Omental fat pad (tissue), 4 donors: ENCODE measurements around the gene PKNOX2. TPM values are rescaled to one million over a fixed set of nuclear protein-coding genes. Genes with fewer than 3 reads are reported as not detected.

Experiments used
- ATAC-seq: fragments of 150-250 bp; one replicate; pipeline ENCODE4 v1.9.1; 2016; ENCODE audit warnings: mild to moderate bottlenecking, moderate library complexity; ENCODE audit not compliant: low FRiP score
- DNase-seq: peaks from one replicate; pipeline ENCODE4 v3.0.0-alpha.2; 2019; ENCODE audit warnings: low spot score
- total RNA-seq, 4 donors: library from RNA; depleted of rRNA; stranded (reverse); fragments of >200 nt; gene quantifications; one replicate each; pipeline ENCODE4 v1.1.0, GENCODE V29; 2016
- TF ChIP-seq, protein P1 (sequence below), 3 donors: fragments of 450-650 bp; IDR thresholded peaks; one replicate each; pipeline ENCODE4 v1.5.1; 2016 to 2017; ENCODE audit warnings: antibody characterized with exemption in 3 of 3, mild to moderate bottlenecking in 3 of 3, moderate library complexity in 2 of 3

The PKNOX2 gene
- total RNA-seq, 4 donors from 2014 or later, result 0.19 to 2.7 (median 0.82) TPM

DNA sequence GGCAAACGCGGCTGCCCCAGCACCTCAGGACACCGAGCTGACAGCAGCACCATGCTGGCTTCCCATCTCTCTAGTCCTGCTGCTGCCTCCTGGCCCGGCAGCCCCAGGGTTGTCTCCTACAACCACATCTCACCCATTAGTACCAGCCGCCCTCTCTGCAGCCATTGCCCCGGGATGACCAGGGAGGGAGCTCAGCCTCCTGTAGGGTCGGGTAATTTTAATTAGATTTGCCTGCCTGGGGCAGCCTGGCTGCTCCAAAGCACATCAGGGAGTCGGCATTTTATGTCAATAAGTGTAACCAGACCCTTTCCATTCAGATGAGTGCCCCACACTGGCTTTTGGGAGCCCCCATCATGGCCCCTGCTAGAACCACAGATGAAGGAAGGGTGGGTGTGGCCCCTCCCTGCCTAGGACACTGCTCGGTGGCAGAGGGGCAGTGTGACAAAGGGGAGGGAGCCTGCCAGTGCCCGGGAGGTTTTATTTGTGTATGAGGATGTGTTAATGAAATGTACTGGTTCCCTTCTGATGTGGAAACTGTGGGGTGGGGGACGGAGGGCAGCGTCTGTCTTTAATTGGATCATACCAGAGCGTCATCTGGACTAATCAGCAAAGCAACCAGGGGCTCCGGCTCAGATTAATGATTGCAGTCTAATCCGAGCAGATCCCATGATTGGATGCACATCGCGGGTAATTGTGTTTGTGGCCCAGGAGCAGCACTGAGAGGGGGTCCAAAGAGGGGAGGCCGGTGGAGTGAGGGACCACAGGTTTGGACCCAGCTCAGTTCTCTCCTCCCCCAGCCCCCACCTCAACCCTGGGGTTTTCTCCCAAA lies 206.2 kb downstream of the PKNOX2 start:
- no peak for ATAC-seq
- DNase-seq, result no peak
- TF ChIP-seq, protein P1, sequence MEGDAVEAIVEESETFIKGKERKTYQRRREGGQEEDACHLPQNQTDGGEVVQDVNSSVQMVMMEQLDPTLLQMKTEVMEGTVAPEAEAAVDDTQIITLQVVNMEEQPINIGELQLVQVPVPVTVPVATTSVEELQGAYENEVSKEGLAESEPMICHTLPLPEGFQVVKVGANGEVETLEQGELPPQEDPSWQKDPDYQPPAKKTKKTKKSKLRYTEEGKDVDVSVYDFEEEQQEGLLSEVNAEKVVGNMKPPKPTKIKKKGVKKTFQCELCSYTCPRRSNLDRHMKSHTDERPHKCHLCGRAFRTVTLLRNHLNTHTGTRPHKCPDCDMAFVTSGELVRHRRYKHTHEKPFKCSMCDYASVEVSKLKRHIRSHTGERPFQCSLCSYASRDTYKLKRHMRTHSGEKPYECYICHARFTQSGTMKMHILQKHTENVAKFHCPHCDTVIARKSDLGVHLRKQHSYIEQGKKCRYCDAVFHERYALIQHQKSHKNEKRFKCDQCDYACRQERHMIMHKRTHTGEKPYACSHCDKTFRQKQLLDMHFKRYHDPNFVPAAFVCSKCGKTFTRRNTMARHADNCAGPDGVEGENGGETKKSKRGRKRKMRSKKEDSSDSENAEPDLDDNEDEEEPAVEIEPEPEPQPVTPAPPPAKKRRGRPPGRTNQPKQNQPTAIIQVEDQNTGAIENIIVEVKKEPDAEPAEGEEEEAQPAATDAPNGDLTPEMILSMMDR (IDR thresholded peaks at IDR 0.05), result no peak

DNA sequence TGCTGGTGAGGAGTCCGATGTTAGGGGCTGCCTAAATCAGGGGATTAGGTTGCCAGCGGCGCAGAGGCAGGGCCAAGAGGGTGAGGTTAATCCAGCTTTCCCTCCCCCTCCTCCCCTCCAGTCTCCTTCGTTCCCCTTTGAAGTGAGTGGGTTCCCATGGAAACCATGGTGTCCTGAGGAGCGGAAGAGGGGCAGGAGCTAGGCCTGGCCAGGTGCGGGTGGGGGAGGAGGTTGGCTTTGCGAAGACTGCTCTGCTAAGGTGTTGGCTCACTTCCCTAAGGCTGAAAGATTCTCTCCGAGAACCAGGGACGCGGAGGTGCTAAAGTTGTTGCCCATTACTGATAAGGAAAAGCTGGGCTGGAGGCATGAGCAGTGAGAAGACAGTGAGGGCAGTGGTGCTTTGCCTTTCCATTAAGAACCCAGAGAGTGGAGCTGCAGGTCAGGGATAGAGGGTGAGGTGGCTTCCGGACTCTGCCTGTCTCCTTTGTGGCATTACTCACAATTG lies 206.9 kb downstream of the PKNOX2 start:
- no peak for DNase-seq
- no peak for ATAC-seq
- TF ChIP-seq, protein P1 (IDR thresholded peaks at IDR 0.05), result no peak

DNA sequence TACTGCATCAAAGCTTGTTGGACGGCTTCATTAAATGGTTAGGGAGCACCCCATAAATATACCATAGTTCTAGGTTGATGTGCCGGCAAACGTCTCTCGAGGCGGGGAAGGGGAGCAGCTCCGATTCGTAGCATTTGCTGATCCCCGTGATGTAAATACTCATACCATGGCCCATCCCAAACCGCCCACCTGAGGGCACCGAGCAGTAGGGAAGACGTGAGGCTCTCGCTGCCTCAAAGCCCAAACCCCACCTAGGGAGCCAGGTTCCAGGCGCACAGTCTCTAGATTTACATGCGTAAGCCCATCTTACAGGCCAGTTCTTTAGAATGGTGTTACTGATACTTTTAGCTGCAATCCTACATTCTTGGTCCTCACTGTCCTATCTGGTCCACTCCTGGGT lies 207.5 kb downstream of the PKNOX2 start:
- DNase-seq (no peak), ATAC-seq (no peak)
- TF ChIP-seq, protein P1 (IDR thresholded peaks at IDR 0.05), result no peak

DNA sequence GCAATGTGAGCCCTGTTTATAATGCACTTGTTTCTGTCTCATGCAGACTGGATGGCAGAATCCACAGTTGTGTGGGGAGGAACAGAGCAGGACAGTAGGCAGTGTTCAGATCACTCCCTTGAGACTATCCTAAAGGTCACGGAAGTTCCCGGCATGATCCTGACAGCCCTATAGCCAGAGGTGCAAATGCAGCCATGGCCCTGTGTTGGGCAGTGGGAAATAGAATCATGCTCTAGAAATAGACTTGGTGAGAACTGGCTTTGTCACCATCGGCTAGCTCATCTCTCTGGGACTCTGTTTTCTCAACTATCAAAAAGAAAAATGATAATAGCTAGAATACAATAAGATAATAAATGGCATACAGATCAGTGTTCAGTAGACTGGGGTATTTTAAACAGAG lies 208.4 kb downstream of the PKNOX2 start:
- TF ChIP-seq, protein P1 (IDR thresholded peaks at IDR 0.05), result no peak
- ATAC-seq, result no peak
- DNase-seq, result no peak

DNA sequence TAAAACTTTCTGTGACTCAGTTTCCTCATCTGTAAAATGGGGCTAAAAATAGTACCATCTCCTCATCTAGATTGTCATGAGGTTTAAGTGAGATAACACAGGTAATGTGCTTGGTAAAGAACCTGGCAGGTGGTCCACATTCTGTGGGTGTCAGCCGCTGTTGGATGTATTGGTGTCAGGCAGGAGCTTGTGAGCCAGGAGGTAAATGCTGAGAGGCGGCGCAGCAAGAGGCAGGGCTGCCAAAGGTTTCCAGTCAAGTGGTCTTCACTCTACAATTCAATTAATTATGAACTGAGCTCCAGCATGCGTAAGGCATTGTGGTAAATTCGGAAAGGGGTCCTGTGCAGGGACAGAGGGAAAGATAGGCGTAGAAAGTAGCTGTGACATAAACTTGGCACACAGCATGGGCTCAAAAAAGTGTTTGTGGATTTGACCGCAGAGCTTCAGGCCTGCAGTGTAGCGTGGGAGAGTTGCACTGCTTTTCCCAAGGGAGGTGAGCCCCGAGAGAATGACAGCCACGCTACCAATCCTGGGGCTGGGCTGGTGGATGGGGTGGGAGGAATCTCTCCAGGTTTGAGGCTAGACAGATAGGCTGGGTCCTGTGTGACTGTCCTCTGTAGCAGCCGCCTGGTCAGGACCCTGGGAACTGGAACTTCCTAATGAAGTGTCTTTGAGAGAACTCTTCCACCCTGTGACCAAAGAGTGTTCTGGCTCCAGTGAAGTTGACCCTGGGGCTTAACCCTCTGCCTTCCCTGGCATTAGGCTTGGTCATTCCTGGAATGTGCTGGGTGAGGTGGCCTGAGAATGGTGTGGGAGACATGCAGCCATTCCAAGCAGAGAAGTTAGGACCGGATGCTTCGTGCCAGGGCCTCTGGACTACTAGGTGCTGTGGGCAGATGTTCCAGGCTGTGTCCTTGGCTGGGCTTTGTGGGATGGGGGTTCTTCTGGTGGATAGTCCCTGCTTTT lies 209.2 kb downstream of the PKNOX2 start:
- TF ChIP-seq, protein P1 (IDR thresholded peaks at IDR 0.05), result no peak
- DNase-seq (no peak), ATAC-seq (no peak)

DNA sequence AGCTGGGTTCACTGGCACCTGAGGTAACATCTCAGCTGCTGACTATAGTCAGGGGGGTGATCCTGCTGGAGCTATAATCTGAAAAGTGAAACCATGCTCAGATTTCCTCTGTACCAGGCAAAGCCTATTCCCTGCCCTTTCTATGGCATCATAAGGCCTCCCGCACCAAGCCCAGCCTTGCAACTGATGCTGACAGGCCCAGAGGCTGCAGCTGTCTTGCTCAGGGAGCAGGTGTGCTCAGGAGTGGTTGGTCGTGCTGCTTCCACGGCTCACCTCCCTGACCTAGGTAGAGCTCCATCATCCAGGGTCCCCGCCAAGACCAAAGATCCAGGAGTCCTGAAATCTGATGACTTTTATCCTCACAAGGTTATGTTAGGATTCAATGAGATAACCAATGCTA lies 209.8 kb downstream of the PKNOX2 start:
- TF ChIP-seq, protein P1 (IDR thresholded peaks at IDR 0.05), result no peak
- DNase-seq, result no peak
- ATAC-seq, result no peak
